GM08714 (cell line): ENCODE measurements around the gene MYCBPAP.

ENCODE experiments used
- H3K4me3 ChIP-seq: fragments of 200-500 bp; sonication (Bioruptor generic); 2 replicates; pipeline ENCODE4 v1.5.1; 2014; ENCODE audit warnings: mild to moderate bottlenecking, low read length, inconsistent platforms
- ZNF274 ChIP-seq: IDR thresholded peaks from 2 replicates; pipeline ENCODE4 v1.6.1; 2012; ENCODE audit warnings: mild to moderate bottlenecking, low read depth, low read length

The MYCBPAP gene

GRCh38 chr17:50580646-50581045 lies 72.4 kb downstream of the MYCBPAP start:
- no peak overlapping the region for H3K4me3 ChIP-seq
- TF ChIP-seq ZNF274, result no peak
